H1 (cell line): ENCODE results near the gene HDAC7. TPM values are rescaled to one million over a fixed set of nuclear protein-coding genes. Genes with fewer than 3 reads are reported as not detected.

Source experiments
- CTCF ChIA-PET: fragments of 300-600 bp; sonication (Branson Sonifier 250); formaldehyde crosslinking; loops from one replicate; lab custom pipeline; 2021; ENCODE audit not compliant: partially characterized antibody; lab: Charles Lee
- POLR2A ChIA-PET: fragments of 300-600 bp; sonication (Branson Sonifier 250); formaldehyde crosslinking; loops from one replicate; lab custom pipeline; 2021; ENCODE audit warnings: inconsistent platforms; ENCODE audit not compliant: partially characterized antibody; lab: Charles Lee
- DNase-seq, 2 experiments: peaks; one replicate each; pipeline versions ENCODE4 v3.0.0 to v3.0.0-alpha.2; 2010 to 2022; ENCODE audit warnings: low spot score in 2 of 2, low read depth in 1 of 2, mixed read lengths in 1 of 2
- FAIRE-seq: peaks from 2 replicates; lab custom pipeline; 2011; peaks lifted over from hg19 to GRCh38; lab: Jason Lieb, UNC
- H2AFZ ChIP-seq: 2 replicates; pipeline ENCODE4 v1.8.1; 2012; ENCODE audit warnings: low read length, inconsistent platforms
- H2AK5ac ChIP-seq: 2 replicates; pipeline ENCODE4 v1.6.1; 2013; ENCODE audit warnings: low read depth, low read length
- H2BK120ac ChIP-seq: replicated peaks from 2 replicates; pipeline ENCODE3; 2013; ENCODE audit warnings: low read depth, low read length, inconsistent platforms
- H2BK12ac ChIP-seq: 2 replicates; pipeline ENCODE4 v1.6.1; 2013; ENCODE audit warnings: low read depth, low read length
- H2BK15ac ChIP-seq: 2 replicates; pipeline ENCODE4 v1.6.1; 2013; ENCODE audit warnings: low read length
- H2BK20ac ChIP-seq: 2 replicates; pipeline ENCODE4 v1.6.1; 2013; ENCODE audit warnings: low read length
- H2BK5ac ChIP-seq: 2 replicates; pipeline ENCODE4 v1.6.1; 2013; ENCODE audit warnings: low read depth, low read length
- H3K14ac ChIP-seq: 2 replicates; pipeline ENCODE4 v1.6.1; 2013; ENCODE audit warnings: inconsistent platforms; ENCODE audit not compliant: insufficient read length
- H3K18ac ChIP-seq: 2 replicates; pipeline ENCODE4 v1.6.1; 2013; ENCODE audit warnings: low read length; ENCODE audit errors: extremely low read depth
- H3K23ac ChIP-seq: 2 replicates; pipeline ENCODE4 v1.6.1; 2013; ENCODE audit warnings: inconsistent platforms; ENCODE audit not compliant: insufficient read length
- H3K23me2 ChIP-seq: 2 replicates; pipeline ENCODE4 v1.6.1; 2013; ENCODE audit warnings: low read depth, low read length
- H3K27ac ChIP-seq: 2 replicates; pipeline ENCODE4 v1.6.1; 2011; ENCODE audit warnings: low read depth, low read length, inconsistent platforms
- H3K27me3 ChIP-seq, 4 experiments: replicated peaks in 1 of 4; 1 replicate in 1 of 4; 2 replicates in 3 of 4; pipeline versions ENCODE4 v1.6.1 to v1.8.1; 2011 to 2013; ENCODE audit warnings: low read length in 3 of 4, mild to moderate bottlenecking in 3 of 4, inconsistent platforms in 2 of 4, mixed read lengths in 2 of 4, moderate library complexity in 1 of 4; ENCODE audit not compliant: control insufficient read depth in 3 of 4, insufficient read depth in 3 of 4; ENCODE audit errors: extremely low read depth in 1 of 4
- H3K36me3 ChIP-seq, 4 experiments: 2 replicates each; pipeline versions ENCODE4 v1.6.1 to v1.8.1; 2011 to 2013; ENCODE audit warnings: mild to moderate bottlenecking in 4 of 4, low read length in 3 of 4, moderate library complexity in 2 of 4, control low read depth in 1 of 4, inconsistent platforms in 1 of 4; ENCODE audit not compliant: insufficient read depth in 4 of 4, control insufficient read depth in 2 of 4
- H3K4ac ChIP-seq: replicated peaks from 2 replicates; pipeline ENCODE3; 2013; ENCODE audit warnings: low read length, low read depth, mixed read lengths, inconsistent platforms; ENCODE audit not compliant: insufficient read length
- H3K4me1 ChIP-seq, 4 experiments: replicated peaks in 1 of 4; 1 replicate in 1 of 4; 2 replicates in 3 of 4; pipeline versions ENCODE4 v1.6.1 to v1.8.1; 2011 to 2013; ENCODE audit warnings: low read length in 3 of 4, inconsistent platforms in 2 of 4, mixed read lengths in 1 of 4; ENCODE audit not compliant: insufficient read depth in 4 of 4, control insufficient read depth in 3 of 4
- H3K4me2 ChIP-seq, 2 experiments: 2 replicates each; pipeline versions ENCODE4 v1.6.1 to v1.8.1; 2011 to 2013; ENCODE audit warnings: low read depth in 2 of 2, low read length in 2 of 2, control low read depth in 1 of 2, inconsistent platforms in 1 of 2, mild to moderate bottlenecking in 1 of 2; ENCODE audit not compliant: insufficient read depth in 1 of 2
- H3K4me3 ChIP-seq, 4 experiments: fragments of 200-600, 300-600 bp in 1 of 4; sonication (generic), shearing (Covaris generic), sonication (Bioruptor Twin) in 1 of 4; 2 replicates each; pipeline versions ENCODE4 v1.5.1 to v1.8.1; 2011 to 2016; ENCODE audit warnings: low read length in 4 of 4, low read depth in 3 of 4, control low read depth in 2 of 4, inconsistent platforms in 2 of 4, mild to moderate bottlenecking in 2 of 4, mixed read lengths in 1 of 4, moderate library complexity in 1 of 4; ENCODE audit not compliant: insufficient read depth in 2 of 4; ENCODE audit errors: extremely low read depth in 1 of 4
- H3K56ac ChIP-seq: replicated peaks from 2 replicates; pipeline ENCODE3; 2013; ENCODE audit warnings: low read depth, mild to moderate bottlenecking, mixed read lengths, low read length, inconsistent platforms; ENCODE audit not compliant: insufficient read length
- H3K79me1 ChIP-seq: 2 replicates; pipeline ENCODE4 v1.6.1; 2013; ENCODE audit warnings: low read depth, low read length, control low read depth
- H3K79me2 ChIP-seq, 2 experiments: 2 replicates each; pipeline versions ENCODE4 v1.6.1 to v1.8.1; 2012 to 2013; ENCODE audit warnings: low read length in 2 of 2, mild to moderate bottlenecking in 2 of 2, inconsistent platforms in 1 of 2; ENCODE audit not compliant: insufficient read depth in 2 of 2, control insufficient read depth in 1 of 2
- H3K9ac ChIP-seq, 4 experiments: replicated peaks in 1 of 4; 1 replicate in 1 of 4; 2 replicates in 3 of 4; pipeline versions ENCODE4 v1.6.1 to v1.8.1; 2011 to 2013; ENCODE audit warnings: low read depth in 3 of 4, low read length in 3 of 4, control low read depth in 2 of 4, mild to moderate bottlenecking in 2 of 4, moderate library complexity in 2 of 4, inconsistent platforms in 1 of 4; ENCODE audit errors: extremely low read depth in 1 of 4
- H3K9me3 ChIP-seq, 2 experiments: 2 replicates each; pipeline versions ENCODE4 v1.6.1 to v1.8.1; 2012 to 2013; ENCODE audit warnings: mild to moderate bottlenecking in 2 of 2, moderate library complexity in 2 of 2, control low read depth in 1 of 2, inconsistent platforms in 1 of 2, low read depth in 1 of 2, low read length in 1 of 2, mixed read lengths in 1 of 2; ENCODE audit not compliant: insufficient read depth in 2 of 2
- H4K20me1 ChIP-seq, 2 experiments: replicated peaks in 1 of 2; 2 replicates each; pipeline versions ENCODE3 to v1.8.1; 2011 to 2013; ENCODE audit warnings: inconsistent platforms in 2 of 2, low read length in 2 of 2, mild to moderate bottlenecking in 1 of 2; ENCODE audit not compliant: insufficient read depth in 2 of 2, control insufficient read depth in 1 of 2
- H4K5ac ChIP-seq: 2 replicates; pipeline ENCODE4 v1.6.1; 2013; ENCODE audit warnings: low read length, low read depth, mixed read lengths, inconsistent platforms; ENCODE audit not compliant: insufficient read length
- H4K8ac ChIP-seq: 2 replicates; pipeline ENCODE4 v1.8.0; 2013; ENCODE audit warnings: mild to moderate bottlenecking, moderate library complexity, low read length, inconsistent platforms; ENCODE audit not compliant: insufficient read depth; ENCODE audit errors: extremely low read depth
- H4K91ac ChIP-seq: replicated peaks from 2 replicates; pipeline ENCODE3; 2013; ENCODE audit warnings: low read length, mixed read lengths, inconsistent platforms; ENCODE audit not compliant: insufficient read length
- NANOG ChIP-seq: IDR thresholded peaks from 2 replicates; pipeline ENCODE4 v1.6.1; 2011; ENCODE audit warnings: low read length, low read depth, mild to moderate bottlenecking, inconsistent platforms; ENCODE audit not compliant: insufficient read depth, poor library complexity, severe bottlenecking
- RXRA ChIP-seq: IDR thresholded peaks from 2 replicates; pipeline ENCODE4 v1.6.1; 2011; ENCODE audit warnings: low read depth, mild to moderate bottlenecking, low read length, moderate library complexity; ENCODE audit not compliant: insufficient read depth
- WGBS, 2 experiments: shearing (Covaris generic) in 1 of 2; methylation state at CpG; one replicate each; pipeline versions ENCODE4 v1.1.6 to v1.1.7; 2013 to 2015; ENCODE audit warnings: low lambda C conversion rate in 2 of 2, mixed read lengths in 2 of 2, inconsistent platforms in 1 of 2, low coverage in 1 of 2, missing lambda C conversion rate in 1 of 2; ENCODE audit not compliant: insufficient replicate concordance in 2 of 2, insufficient coverage in 1 of 2, insufficient read length in 1 of 2; ENCODE audit errors: extremely low coverage in 1 of 2, missing lambda C conversion rate in 1 of 2; 5-methylcytosine and 5-hydroxymethylcytosine counted together
- polyA plus RNA-seq, 7 experiments: library from polyadenylated mRNA; depleted of rRNA in 3 of 7; stranded (reverse) in 5 of 7; unstranded in 2 of 7; fragments of >200 nt in 5 of 7; fragments of 200-250 nt in 2 of 7; gene quantifications; 1 replicate in 5 of 7; 2 replicates in 1 of 7; 4 replicates in 1 of 7; pipeline versions ENCODE4 v1.2.1 to v1.2.3, GENCODE V29; 2011 to 2013; ENCODE audit warnings: missing spikeins in 2 of 7, mixed read lengths in 2 of 7
- total RNA-seq: library from RNA; stranded (reverse); fragmentation: NEBNext Ultra II Directional; extraction: Animal tissue kit (Norgen Biotek cat#: 25700); gene quantifications from 2 replicates; pipeline ENCODE4 v1.2.1, GENCODE V29; 2021

Gene HDAC7
- total and polyA plus RNA-seq, 2 of the 8 experiments (the other 6 are each of a cell fraction or from before 2014, with no cell fraction given), result 25.5 to 84.9 TPM

DNA sequence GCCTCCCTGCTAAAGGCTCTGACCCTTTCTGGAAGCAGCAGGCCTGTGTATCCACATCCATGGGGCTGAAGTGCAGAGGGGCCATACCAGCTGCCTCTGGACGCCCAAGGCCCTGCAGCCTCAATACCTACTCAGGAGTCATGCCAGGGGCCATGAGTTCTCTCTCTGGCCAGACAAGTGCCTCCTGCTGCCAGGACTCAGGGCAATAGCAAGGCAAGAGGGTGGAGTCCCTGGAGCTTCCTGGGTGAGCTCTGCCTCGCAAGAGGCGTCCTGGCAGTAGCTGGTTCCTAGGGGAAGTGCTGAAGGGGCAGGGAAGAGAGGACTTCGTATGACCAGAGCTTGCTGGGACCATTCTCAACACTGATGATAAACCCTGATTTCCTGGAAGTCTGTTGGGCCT is 83.5 kb downstream of the HDAC7 start:
- Histone ChIP-seq H3K23me2 (no peaks in the 10 kb centered on the region), H2BK120ac (no peak overlapping the region), H3K9ac (no peak overlapping the region), H3K4me3 (no peak overlapping the region), H3K4me2 (no peak overlapping the region), H2BK12ac (no peak overlapping the region), H2AK5ac (no peak overlapping the region), H3K23ac (no peak overlapping the region), H3K56ac (no peak overlapping the region), H3K9me3 (no peaks in the 10 kb centered on the region), H4K20me1 (no peaks in the 10 kb centered on the region), H2BK5ac (no peak overlapping the region), H4K5ac (no peak overlapping the region), H3K79me1 (no peaks in the 10 kb centered on the region), H3K4ac (no peak overlapping the region), H3K18ac (0 out of 2 replicates have a peak overlapping the region, but pooled peaks have one; percentile 24), H4K8ac (no peak overlapping the region; the same call in 1 of the 2 replicates), H4K91ac (no peak overlapping the region), H3K79me2 (no peaks in the 10 kb centered on the region), H2AFZ (no peak overlapping the region), H2BK15ac (no peak overlapping the region), H3K4me1 (peaks cover 3 to 19% (median 13%) of the 10 kb centered on the region in 4 experiments), H3K27me3 (peaks cover 0 to 2% (median 0%) of the 10 kb centered on the region in 4 experiments; a peak in 1 of 7 replicates), H2BK20ac (no peak overlapping the region), H3K36me3 (no peaks in the 10 kb centered on the region), H3K14ac (no peak overlapping the region), H3K27ac (no peak overlapping the region)
- WGBS, 2 experiments, result 80% methylated on average over 4 of the region's 4 CpGs; no CpG with 5 or more reads in 1 of the 2 experiments
- no peak for DNase-seq
- ChIA-PET CTCF (interaction anchor here (0.8 to 64.6 kb wide), 11 partner anchors 10 to 102 kb away, joined by 3 to 2442 read pairs (median 7); partner anchors contain the start of genes ENDOU, RAPGEF3 and SLC48A1), POLR2A (interaction anchor here (0.7 to 3.2 kb wide), 11 partner anchors 12 to 169 kb away, joined by 3 to 10 read pairs (median 3); partner anchors contain the start of genes ENDOU, RAPGEF3 and VDR)
- FAIRE-seq, result no peak
- TF ChIP-seq NANOG (no peak), RXRA (no peak)
